MCF 10A (cell line): Measurements from ENCODE around the gene NELL1. TPM values are rescaled to one million over a fixed set of nuclear protein-coding genes. Genes with fewer than 3 reads are reported as not detected.

Experiments used
- BruUV-seq: library from RNA; stranded (reverse); fragments of 400-500 nt; replicated peaks from 2 replicates; lab custom pipeline; 2021; lab: Mats Ljungman, UMichigan
- CTCF ChIA-PET: fragments of 300-600 bp; sonication (Branson Sonifier 250); formaldehyde crosslinking; extraction: SDS; loops from one replicate; lab custom pipeline; 2021; ENCODE audit warnings: antibody characterized with exemption, inconsistent platforms; lab: Yijun Ruan, JAX
- POLR2A ChIA-PET: fragments of 300-600, 350-650 bp; sonication (Branson Sonifier 250); formaldehyde crosslinking; extraction: SDS; loops from one replicate; lab custom pipeline; 2020; ENCODE audit warnings: antibody characterized with exemption, inconsistent platforms; lab: Yijun Ruan, JAX
- DNase-seq: peaks from one replicate; pipeline ENCODE4 v3.0.0-alpha.2; 2018; ENCODE audit not compliant: unreplicated experiment
- H3K27ac Mint-ChIP-seq: one replicate; pipeline ENCODE4 v1.8.0; 2022; ENCODE audit warnings: mild to moderate bottlenecking, low read depth, mixed read lengths; ENCODE audit not compliant: unreplicated experiment
- H3K27me3 Mint-ChIP-seq: one replicate; pipeline ENCODE4 v1.8.0; 2022; ENCODE audit warnings: mixed read lengths; ENCODE audit not compliant: insufficient read depth, unreplicated experiment
- H3K36me3 Mint-ChIP-seq: one replicate; pipeline ENCODE4 v1.8.0; 2022; ENCODE audit warnings: mild to moderate bottlenecking, moderate library complexity, mixed read lengths; ENCODE audit not compliant: insufficient read depth, unreplicated experiment
- H3K4me1 Mint-ChIP-seq: one replicate; pipeline ENCODE4 v1.8.0; 2022; ENCODE audit warnings: mixed read lengths; ENCODE audit not compliant: insufficient read depth, unreplicated experiment
- H3K4me3 Mint-ChIP-seq: one replicate; pipeline ENCODE4 v1.8.0; 2022; ENCODE audit warnings: mild to moderate bottlenecking, moderate library complexity, mixed read lengths; ENCODE audit not compliant: unreplicated experiment
- H3K9me3 Mint-ChIP-seq: one replicate; pipeline ENCODE4 v1.8.0; 2022; ENCODE audit warnings: mixed read lengths; ENCODE audit not compliant: unreplicated experiment
- CTCF ChIP-seq: fragments of 200-600 bp; IDR thresholded peaks from one replicate; pipeline ENCODE4 v1.8.0; 2022; ENCODE audit warnings: antibody characterized with exemption, mild to moderate bottlenecking; ENCODE audit not compliant: unreplicated experiment
- intact Hi-C: fragments of 100-400 bp; cut with micrococcal nuclease; formaldehyde crosslinking; loops from 2 replicates; pipeline ENCODE4 v1.14.1; 2022
- total RNA-seq: library from RNA; stranded (reverse); gene quantifications from 2 replicates; pipeline ENCODE4 v1.2.3, GENCODE V29; 2022

The NELL1 gene
- total RNA-seq, 1 experiment from 2014 or later: not detected

GRCh38 chr11:21612326-21612725, 942.9 kb downstream of the NELL1 start:
- POLR2A ChIA-PET: no interaction called here
- H3K4me3 Mint-ChIP-seq: no peak overlapping the region
- TF ChIP-seq CTCF: no peak
- H3K27me3 Mint-ChIP-seq: no peaks in the 10 kb centered on the region
- intact Hi-C loops: no loop called here
- no peaks in the 10 kb centered on the region for H3K4me1 Mint-ChIP-seq
- CTCF ChIA-PET: no interaction called here
- H3K9me3 Mint-ChIP-seq: no peaks in the 10 kb centered on the region
- H3K27ac Mint-ChIP-seq: no peak overlapping the region
- BruUV-seq: no TSS peak
- no peaks in the 10 kb centered on the region for H3K36me3 Mint-ChIP-seq
- DNase-seq: no peak

GRCh38 chr11:21614961-21615360, 945.6 kb downstream of the NELL1 start:
- intact Hi-C loops: no loop called here
- no peak for DNase-seq
- ChIA-PET CTCF (no interaction called here), POLR2A (no interaction called here)
- no peak overlapping the region for H3K27ac Mint-ChIP-seq
- H3K27me3 Mint-ChIP-seq: no peaks in the 10 kb centered on the region
- no peaks in the 10 kb centered on the region for H3K36me3 Mint-ChIP-seq
- TF ChIP-seq CTCF: no peak
- H3K4me3 Mint-ChIP-seq: no peak overlapping the region
- BruUV-seq: no TSS peak
- no peaks in the 10 kb centered on the region for H3K4me1 Mint-ChIP-seq
- H3K9me3 Mint-ChIP-seq: peaks cover 21% of the 10 kb centered on the region

GRCh38 chr11:21615955-21616371, 946.6 kb downstream of the NELL1 start:
- no peak for DNase-seq
- intact Hi-C loops: no loop called here
- POLR2A ChIA-PET: no interaction called here
- no TSS peak for BruUV-seq
- Mint-ChIP-seq H3K27ac (no peak overlapping the region), H3K4me1 (no peaks in the 10 kb centered on the region), H3K9me3 (peaks cover 29% of the 10 kb centered on the region), H3K27me3 (no peaks in the 10 kb centered on the region), H3K4me3 (no peak overlapping the region), H3K36me3 (no peaks in the 10 kb centered on the region)
- no peak for TF ChIP-seq CTCF
- CTCF ChIA-PET: no interaction called here

GRCh38 chr11:21622566-21622965, 953.2 kb downstream of the NELL1 start:
- CTCF ChIA-PET: no interaction called here
- H3K9me3 Mint-ChIP-seq: peaks cover 55% of the 10 kb centered on the region

More at GRCh38 chr11:21622566-21622965, 953.2 kb downstream of the NELL1 start:
- H3K4me1 Mint-ChIP-seq: no peaks in the 10 kb centered on the region
- intact Hi-C loops: no loop called here
- no peak overlapping the region for H3K27ac Mint-ChIP-seq
- BruUV-seq: no TSS peak
- POLR2A ChIA-PET: no interaction called here
- H3K4me3 Mint-ChIP-seq: no peak overlapping the region
- H3K36me3 Mint-ChIP-seq: no peaks in the 10 kb centered on the region
- no peaks in the 10 kb centered on the region for H3K27me3 Mint-ChIP-seq
- no peak for TF ChIP-seq CTCF
- no peak for DNase-seq
